HG03045 (cell line): ENCODE data around the gene IL1RN.

ENCODE experiments used
- ATAC-seq: cut with Tn5 transposase; IDR thresholded peaks from one replicate; pipeline ENCODE4 v1.9.1; 2021; ENCODE audit warnings: mild to moderate bottlenecking, moderate library complexity; ENCODE audit not compliant: unreplicated experiment

Gene IL1RN

GRCh38 chr2:113127646-113128570 is 510 bp downstream of the IL1RN start:
- no peak for ATAC-seq

- no peak for ATAC-seq
Measured at GRCh38 chr2:113129519-113130078, 2.2 kb downstream of the IL1RN start.

- no peak for ATAC-seq
Measured at GRCh38 chr2:113131352-113132185, 4.2 kb downstream of the IL1RN start.

GRCh38 chr2:113132414-113133021 is 5.1 kb downstream of the IL1RN start:
- no peak for ATAC-seq

- no peak for ATAC-seq
Measured at GRCh38 chr2:113133704-113134598, 6.6 kb downstream of the IL1RN start.

GRCh38 chr2:113134717-113135116 is 7.3 kb downstream of the IL1RN start:
- no peak for ATAC-seq

- no peak for ATAC-seq
Measured at GRCh38 chr2:113135317-113135716, 7.9 kb downstream of the IL1RN start.

- no peak for ATAC-seq
Measured at GRCh38 chr2:113136828-113137775, 9.7 kb downstream of the IL1RN start.

GRCh38 chr2:113137827-113138226 is 10.4 kb downstream of the IL1RN start:
- no peak for ATAC-seq

GRCh38 chr2:113138428-113139322 is 11.3 kb downstream of the IL1RN start:
- no peak for ATAC-seq

GRCh38 chr2:113141451-113141850 is 14.1 kb downstream of the IL1RN start:
- no peak for ATAC-seq

- no peak for ATAC-seq
Measured at GRCh38 chr2:113142290-113142689, 14.9 kb downstream of the IL1RN start.

GRCh38 chr2:113144259-113144658 is 16.9 kb downstream of the IL1RN start:
- ATAC-seq: no peak

GRCh38 chr2:113148606-113149552 is 21.5 kb downstream of the IL1RN start:
- ATAC-seq: no peak

GRCh38 chr2:113149553-113150257 is 22.3 kb downstream of the IL1RN start:
- ATAC-seq: no peak

GRCh38 chr2:113150258-113150601 is 22.8 kb downstream of the IL1RN start:
- no peak for ATAC-seq
